Measurements from ENCODE around the gene OR52J3.
"Not testable (repeated sequence)": the region's sequence is repeated elsewhere in the genome, so short reads cannot be mapped to it uniquely, and the experiment has no call there.

Gene OR52J3

DNA sequence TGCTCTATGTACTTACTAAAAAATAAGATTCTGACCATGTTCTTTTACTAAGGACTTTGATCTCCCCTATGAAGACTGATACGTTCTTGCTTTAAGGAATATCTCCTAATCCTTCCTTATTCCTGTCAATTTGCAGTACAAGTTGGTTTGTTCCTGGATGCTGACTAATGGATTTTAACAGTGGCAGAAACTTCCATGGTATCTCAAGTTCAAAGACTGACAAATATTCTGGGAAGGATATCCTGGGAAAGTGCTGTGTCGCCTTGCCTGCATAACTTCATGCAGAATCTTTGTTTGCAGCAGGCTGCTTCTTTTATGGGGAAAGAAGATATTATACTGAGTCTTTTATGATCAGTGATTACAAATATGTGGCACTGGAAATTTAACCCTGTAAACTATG is 8.4 kb upstream of the OR52J3 start:
- POLR2A ChIA-PET: no interaction called here
- CTCF ChIA-PET: no interaction called here
- DNase-seq (ENCODE audit: extremely low spot score): no peak
- TF ChIP-seq SUZ12 (IDR thresholded peaks at IDR 0.05) (no peak), FOXA1 (IDR thresholded peaks at IDR 0.05) (no peak), L3MBTL2 (conservative IDR thresholded peaks at IDR 0.05) (no peak), ZNF384 (IDR thresholded peaks at IDR 0.05) (no peak), SP1 (IDR thresholded peaks at IDR 0.05) (no peak), HDGF (IDR thresholded peaks at IDR 0.05; ENCODE audit: borderline replicate concordance) (no peak), FOXK2 (IDR thresholded peaks at IDR 0.05) (no peak), LEF1 (IDR thresholded peaks at IDR 0.05; ENCODE audit: borderline replicate concordance) (no peak), CTBP1 (IDR thresholded peaks at IDR 0.05; ENCODE audit: borderline replicate concordance) (no peak)

DNA sequence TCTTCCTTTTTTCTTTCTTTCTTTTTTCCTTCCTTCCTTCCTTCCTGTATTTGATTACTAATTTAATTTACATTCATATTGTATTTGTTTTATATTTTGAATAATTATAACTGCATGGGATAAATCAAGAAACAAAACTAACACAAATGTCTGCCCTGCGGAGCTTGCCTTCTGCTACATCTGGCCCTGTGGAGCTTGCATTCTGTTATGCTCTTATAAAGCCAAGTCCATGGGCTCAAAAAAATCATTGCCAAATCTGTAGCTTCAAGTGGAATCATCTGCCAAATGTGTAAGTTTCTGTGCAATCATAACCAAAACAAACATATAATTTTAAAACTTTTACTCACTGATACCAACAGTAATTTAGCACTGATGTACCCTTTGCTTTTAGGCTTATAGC is 8.0 kb upstream of the OR52J3 start:
- TF ChIP-seq NFRKB (IDR thresholded peaks at IDR 0.05) (no peak), LEF1 (IDR thresholded peaks at IDR 0.05; ENCODE audit: borderline replicate concordance) (no peak), TARDBP (IDR thresholded peaks at IDR 0.05) (no peak), FOXM1 (IDR thresholded peaks at IDR 0.05; ENCODE audit: borderline replicate concordance) (no peak), FOXA1 (IDR thresholded peaks at IDR 0.05) (no peak), CTBP1 (IDR thresholded peaks at IDR 0.05; ENCODE audit: borderline replicate concordance) (no peak), SP1 (IDR thresholded peaks at IDR 0.05) (no peak), FOXK2 (IDR thresholded peaks at IDR 0.05) (no peak), HDGF (IDR thresholded peaks at IDR 0.05; ENCODE audit: borderline replicate concordance) (no peak)
- CTCF ChIA-PET: no interaction called here
- POLR2A ChIA-PET: no interaction called here
- DNase-seq (ENCODE audit: extremely low spot score): no peak

GRCh38 chr11:5040876-5041275 is 5.5 kb upstream of the OR52J3 start:
- ChIA-PET CTCF (no interaction called here), POLR2A (no interaction called here)
- no peak for DNase-seq (ENCODE audit: extremely low spot score)
- TF ChIP-seq, protein P1, sequence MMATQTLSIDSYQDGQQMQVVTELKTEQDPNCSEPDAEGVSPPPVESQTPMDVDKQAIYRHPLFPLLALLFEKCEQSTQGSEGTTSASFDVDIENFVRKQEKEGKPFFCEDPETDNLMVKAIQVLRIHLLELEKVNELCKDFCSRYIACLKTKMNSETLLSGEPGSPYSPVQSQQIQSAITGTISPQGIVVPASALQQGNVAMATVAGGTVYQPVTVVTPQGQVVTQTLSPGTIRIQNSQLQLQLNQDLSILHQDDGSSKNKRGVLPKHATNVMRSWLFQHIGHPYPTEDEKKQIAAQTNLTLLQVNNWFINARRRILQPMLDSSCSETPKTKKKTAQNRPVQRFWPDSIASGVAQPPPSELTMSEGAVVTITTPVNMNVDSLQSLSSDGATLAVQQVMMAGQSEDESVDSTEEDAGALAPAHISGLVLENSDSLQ (IDR thresholded peaks at IDR 0.05): no peak
- no peak for TF ChIP-seq FOXA1 (IDR thresholded peaks at IDR 0.05)
- no peak for TF ChIP-seq ZNF384 (IDR thresholded peaks at IDR 0.05)
- TF ChIP-seq FOXM1 (IDR thresholded peaks at IDR 0.05; ENCODE audit: borderline replicate concordance): no peak
- TF ChIP-seq HDGF (IDR thresholded peaks at IDR 0.05; ENCODE audit: borderline replicate concordance): no peak
- no peak for TF ChIP-seq ELF4 (IDR thresholded peaks at IDR 0.05)

DNA sequence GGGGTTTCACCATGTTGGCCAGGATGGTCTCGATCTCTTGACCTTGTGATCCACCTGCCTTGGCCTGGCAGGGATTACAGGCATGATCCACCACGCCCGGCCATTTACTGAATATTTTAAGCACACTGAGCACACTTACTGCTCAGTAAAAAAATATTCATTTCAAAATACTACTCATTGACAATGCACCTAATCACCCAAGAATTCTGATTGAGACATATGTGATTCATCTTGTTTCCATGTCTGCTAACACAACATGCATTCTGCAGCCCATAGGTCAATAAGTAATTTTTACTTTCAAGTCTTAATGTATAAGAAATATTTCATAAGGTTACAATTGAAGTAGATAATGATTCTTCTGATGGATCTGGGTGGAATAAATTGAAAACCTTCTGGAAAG is 4.2 kb upstream of the OR52J3 start:
- no peak for TF ChIP-seq FOXM1 (IDR thresholded peaks at IDR 0.05; ENCODE audit: borderline replicate concordance)
- no peak for TF ChIP-seq SUZ12 (IDR thresholded peaks at IDR 0.05)
- no peak for TF ChIP-seq ARNT (IDR thresholded peaks at IDR 0.05)
- no peak for TF ChIP-seq FOXA1 (IDR thresholded peaks at IDR 0.05)
- TF ChIP-seq CTBP1 (IDR thresholded peaks at IDR 0.05; ENCODE audit: borderline replicate concordance): no peak
- TF ChIP-seq NFRKB (IDR thresholded peaks at IDR 0.05): no peak
- TF ChIP-seq, protein P1 (IDR thresholded peaks at IDR 0.05): no peak
- TF ChIP-seq L3MBTL2 (conservative IDR thresholded peaks at IDR 0.05): no peak
- DNase-seq (ENCODE audit: extremely low spot score): no peak
- POLR2A ChIA-PET: no interaction called here
- CTCF ChIA-PET: no interaction called here

GRCh38 chr11:5043380-5043779 is 2.9 kb upstream of the OR52J3 start:
- TF ChIP-seq HDGF (IDR thresholded peaks at IDR 0.05; ENCODE audit: borderline replicate concordance) (no peak), FOXM1 (IDR thresholded peaks at IDR 0.05; ENCODE audit: borderline replicate concordance) (no peak), NFRKB (IDR thresholded peaks at IDR 0.05) (no peak), SUZ12 (IDR thresholded peaks at IDR 0.05) (no peak), FOXK2 (IDR thresholded peaks at IDR 0.05) (no peak), LEF1 (IDR thresholded peaks at IDR 0.05; ENCODE audit: borderline replicate concordance) (no peak), L3MBTL2 (conservative IDR thresholded peaks at IDR 0.05) (no peak)
- DNase-seq (ENCODE audit: extremely low spot score): no peak
- POLR2A ChIA-PET: no interaction called here
- CTCF ChIA-PET: no interaction called here

DNA sequence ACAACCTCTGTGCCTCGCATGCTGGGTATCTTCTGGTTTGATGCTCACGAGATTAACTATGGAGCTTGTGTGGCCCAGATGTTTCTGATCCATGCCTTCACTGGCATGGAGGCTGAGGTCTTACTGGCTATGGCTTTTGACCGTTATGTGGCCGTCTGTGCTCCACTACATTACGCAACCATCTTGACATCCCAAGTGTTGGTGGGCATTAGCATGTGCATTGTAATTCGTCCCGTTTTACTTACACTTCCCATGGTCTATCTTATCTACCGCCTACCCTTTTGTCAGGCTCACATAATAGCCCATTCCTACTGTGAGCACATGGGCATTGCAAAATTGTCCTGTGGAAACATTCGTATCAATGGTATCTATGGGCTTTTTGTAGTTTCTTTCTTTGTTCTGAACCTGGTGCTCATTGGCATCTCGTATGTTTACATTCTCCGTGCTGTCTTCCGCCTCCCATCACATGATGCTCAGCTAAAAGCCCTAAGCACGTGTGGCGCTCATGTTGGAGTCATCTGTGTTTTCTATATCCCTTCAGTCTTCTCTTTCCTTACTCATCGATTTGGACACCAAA is 516 bp downstream of the OR52J3 start:
- no peak for DNase-seq (ENCODE audit: extremely low spot score)
- CTCF ChIA-PET: no interaction called here
- POLR2A ChIA-PET: no interaction called here
- TF ChIP-seq TARDBP (IDR thresholded peaks at IDR 0.05) (no peak), ZNF384 (IDR thresholded peaks at IDR 0.05) (no peak), FOXA1 (IDR thresholded peaks at IDR 0.05) (no peak), CTBP1 (IDR thresholded peaks at IDR 0.05; ENCODE audit: borderline replicate concordance) (no peak), LEF1 (IDR thresholded peaks at IDR 0.05; ENCODE audit: borderline replicate concordance) (no peak), ELF4 (IDR thresholded peaks at IDR 0.05) (no peak), BHLHE40 (IDR thresholded peaks at IDR 0.05; ENCODE audit: borderline replicate concordance) (no peak), SP1 (IDR thresholded peaks at IDR 0.05) (no peak)
- TF ChIP-seq, protein P1 (IDR thresholded peaks at IDR 0.05): no peak

DNA sequence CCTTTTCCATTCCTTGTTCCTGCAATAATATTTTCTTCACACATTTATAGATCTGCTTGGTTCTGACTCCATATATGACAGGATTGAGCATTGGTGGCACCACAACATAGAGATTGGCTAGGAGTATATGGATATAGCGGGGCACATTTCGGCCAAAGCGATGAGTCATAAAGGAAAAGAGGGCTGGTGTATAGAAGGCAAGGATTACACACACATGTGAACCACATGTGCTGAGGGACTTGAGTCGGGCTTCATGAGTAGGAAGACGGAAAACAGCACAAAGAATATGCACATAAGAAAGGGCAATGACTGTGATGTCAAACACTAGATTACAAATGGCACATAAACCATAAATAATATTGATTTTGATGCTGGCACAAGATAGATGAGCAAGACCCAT is 12.4 kb downstream of the OR52J3 start:
- CTCF ChIA-PET; DNase-seq (ENCODE audit: extremely low spot score); POLR2A ChIA-PET: not testable (repeated sequence)

Data from HEK293T (cell line).